GM19351 (cell line): Measurements from ENCODE around the gene ENTPD6.

Source experiments
- ATAC-seq: cut with Tn5 transposase; IDR thresholded peaks from one replicate; pipeline ENCODE4 v1.9.1; 2021; ENCODE audit warnings: mild to moderate bottlenecking, moderate library complexity; ENCODE audit not compliant: unreplicated experiment

The ENTPD6 gene

GRCh38 chr20:25207960-25208534 is 12.5 kb downstream of the ENTPD6 start:
- no peak for ATAC-seq

- ATAC-seq = no peak
Measured at GRCh38 chr20:25209400-25209799, 13.9 kb downstream of the ENTPD6 start.

GRCh38 chr20:25209911-25210310 is 14.4 kb downstream of the ENTPD6 start:
- ATAC-seq = no peak

- no peak for ATAC-seq
Measured at GRCh38 chr20:25211273-25211672, 15.8 kb downstream of the ENTPD6 start.

- no peak for ATAC-seq
Measured at GRCh38 chr20:25212242-25212641, 16.7 kb downstream of the ENTPD6 start.

GRCh38 chr20:25213566-25214425 is 18.3 kb downstream of the ENTPD6 start:
- ATAC-seq = no peak

- ATAC-seq = no peak
Measured at GRCh38 chr20:25214426-25214790, 18.9 kb downstream of the ENTPD6 start.

GRCh38 chr20:25214819-25215218 is 19.3 kb downstream of the ENTPD6 start:
- no peak for ATAC-seq

GRCh38 chr20:25215521-25215920 is 20.0 kb downstream of the ENTPD6 start:
- ATAC-seq = no peak

- ATAC-seq = no peak
Measured at GRCh38 chr20:25216199-25216945, 20.9 kb downstream of the ENTPD6 start.

- ATAC-seq = no peak
Measured at GRCh38 chr20:25217161-25218108, 21.9 kb downstream of the ENTPD6 start.

GRCh38 chr20:25218109-25218486 is 22.6 kb downstream of the ENTPD6 start:
- no peak for ATAC-seq

- no peak for ATAC-seq
Measured at GRCh38 chr20:25218492-25218891, 23.0 kb downstream of the ENTPD6 start.

GRCh38 chr20:25219365-25219764 is 23.9 kb downstream of the ENTPD6 start:
- ATAC-seq = no peak

- no peak for ATAC-seq
Measured at GRCh38 chr20:25220021-25220730, 24.7 kb downstream of the ENTPD6 start.

GRCh38 chr20:25220810-25221591 is 25.5 kb downstream of the ENTPD6 start:
- ATAC-seq = no peak

GRCh38 chr20:25221592-25222460 is 26.3 kb downstream of the ENTPD6 start:
- no peak for ATAC-seq

GRCh38 chr20:25222461-25223178 is 27.1 kb downstream of the ENTPD6 start:
- ATAC-seq = no peak
